Progenitor cell of endocrine pancreas (in vitro differentiated cells): ENCODE results near the gene NHERF1. TPM values are rescaled to one million over a fixed set of nuclear protein-coding genes. Genes with fewer than 3 reads are reported as not detected.

Source experiments
- DNase-seq: peaks from one replicate; pipeline ENCODE4 v3.0.0; 2021; ENCODE audit warnings: low spot score; ENCODE audit not compliant: unreplicated experiment
- H3K27ac Mint-ChIP-seq: 2 replicates; pipeline ENCODE4 v1.8.0; 2021; ENCODE audit warnings: mild to moderate bottlenecking, moderate library complexity, mixed read lengths
- H3K27me3 Mint-ChIP-seq: 2 replicates; pipeline ENCODE4 v1.8.0; 2021; ENCODE audit warnings: mixed read lengths
- H3K36me3 Mint-ChIP-seq: 2 replicates; pipeline ENCODE4 v1.8.0; 2022; ENCODE audit warnings: mixed read lengths; ENCODE audit not compliant: insufficient read depth
- H3K4me1 Mint-ChIP-seq: 2 replicates; pipeline ENCODE4 v1.8.0; 2021; ENCODE audit warnings: low read depth, mixed read lengths
- H3K4me3 Mint-ChIP-seq: 2 replicates; pipeline ENCODE4 v1.8.0; 2021; ENCODE audit warnings: low read depth, mild to moderate bottlenecking, moderate library complexity, mixed read lengths
- H3K9me3 Mint-ChIP-seq: 2 replicates; pipeline ENCODE4 v1.8.0; 2021; ENCODE audit warnings: low read depth, mixed read lengths
- CTCF ChIP-seq: fragments of 200-600 bp; sonication (generic); IDR thresholded peaks from one replicate; pipeline ENCODE4 v1.5.0; 2021; ENCODE audit warnings: antibody characterized with exemption, mild to moderate bottlenecking; ENCODE audit not compliant: unreplicated experiment
- total RNA-seq: library from RNA; stranded (reverse); gene quantifications from 2 replicates; pipeline ENCODE4 v1.2.1, GENCODE V29; 2021

The NHERF1 gene
- total RNA-seq, 1 donor from 2014 or later: 143 TPM

GRCh38 chr17:74779948-74780400, 31.5 kb downstream of the NHERF1 start:
- TF ChIP-seq CTCF: no peak
- H3K36me3 Mint-ChIP-seq: peaks cover 3% of the 10 kb centered on the region
- no peak overlapping the region for H3K4me3 Mint-ChIP-seq
- DNase-seq: no peak
- H3K4me1 Mint-ChIP-seq: peaks cover 18% of the 10 kb centered on the region
- H3K9me3 Mint-ChIP-seq: no peaks in the 10 kb centered on the region
- H3K27ac Mint-ChIP-seq: no peak overlapping the region
- H3K27me3 Mint-ChIP-seq: no peaks in the 10 kb centered on the region

- Mint-ChIP-seq H3K27me3 (no peaks in the 10 kb centered on the region), H3K27ac (no peak overlapping the region), H3K4me3 (no peak overlapping the region), H3K4me1 (peaks cover 15% of the 10 kb centered on the region), H3K9me3 (no peaks in the 10 kb centered on the region), H3K36me3 (peaks cover 3% of the 10 kb centered on the region)
- TF ChIP-seq CTCF: peak; percentile 34
- no peak for DNase-seq
These were observed 32.2 kb downstream of the NHERF1 start for GRCh38 chr17:74780443-74781238.

- no peak for TF ChIP-seq CTCF
- Mint-ChIP-seq H3K4me1 (peaks cover 2% of the 10 kb centered on the region), H3K9me3 (no peaks in the 10 kb centered on the region), H3K36me3 (no peaks in the 10 kb centered on the region), H3K27me3 (no peaks in the 10 kb centered on the region), H3K27ac (no peak overlapping the region), H3K4me3 (no peak overlapping the region)
- DNase-seq: no peak
These were observed 34.1 kb downstream of the NHERF1 start for GRCh38 chr17:74782571-74782970.

- Mint-ChIP-seq H3K4me1 (no peaks in the 10 kb centered on the region), H3K4me3 (no peak overlapping the region), H3K9me3 (no peaks in the 10 kb centered on the region), H3K27ac (no peak overlapping the region), H3K27me3 (no peaks in the 10 kb centered on the region), H3K36me3 (peaks cover 1% of the 10 kb centered on the region)
- TF ChIP-seq CTCF: no peak
- no peak for DNase-seq
These were observed 35.8 kb downstream of the NHERF1 start for GRCh38 chr17:74784125-74784810.

- Mint-ChIP-seq H3K27me3 (no peaks in the 10 kb centered on the region), H3K4me3 (no peak overlapping the region), H3K9me3 (no peaks in the 10 kb centered on the region), H3K27ac (no peak overlapping the region), H3K4me1 (no peaks in the 10 kb centered on the region), H3K36me3 (peaks cover 1% of the 10 kb centered on the region)
- no peak for DNase-seq
- TF ChIP-seq CTCF: no peak
These were observed 36.9 kb downstream of the NHERF1 start for GRCh38 chr17:74785096-74785980.
